ENCODE results near the gene CENPT.

Gene CENPT

DNA sequence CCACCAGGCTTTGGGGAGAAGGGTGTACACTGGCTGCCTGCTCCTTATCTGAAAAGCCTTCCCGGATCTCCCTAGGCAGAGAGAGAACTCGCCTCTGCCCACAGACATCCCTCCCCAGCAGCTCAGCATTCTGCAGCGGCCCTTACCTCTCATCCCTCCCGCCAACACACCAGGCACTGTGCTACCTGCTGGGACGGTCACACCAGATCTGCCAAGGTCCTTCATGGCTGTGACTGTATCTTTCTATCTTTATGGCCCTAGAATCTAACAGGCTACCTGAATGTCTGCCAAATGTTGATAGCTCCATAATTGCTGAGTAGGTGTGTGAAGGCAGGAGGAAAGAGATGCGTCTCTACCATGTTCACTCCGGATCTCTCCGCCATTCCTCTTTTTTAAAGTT is 32.9 kb downstream of the CENPT start:
- peaks cover 9% of the 10 kb centered on the region for H3K4me1 Mint-ChIP-seq
- H3K4me3 Mint-ChIP-seq, result no peak overlapping the region
- no peaks in the 10 kb centered on the region for H3K27me3 Mint-ChIP-seq
- DNase-seq, result no peak
- no peak overlapping the region for H3K27ac Mint-ChIP-seq
- H3K9me3 Mint-ChIP-seq, result no peaks in the 10 kb centered on the region
- ATAC-seq, result no peak

DNA sequence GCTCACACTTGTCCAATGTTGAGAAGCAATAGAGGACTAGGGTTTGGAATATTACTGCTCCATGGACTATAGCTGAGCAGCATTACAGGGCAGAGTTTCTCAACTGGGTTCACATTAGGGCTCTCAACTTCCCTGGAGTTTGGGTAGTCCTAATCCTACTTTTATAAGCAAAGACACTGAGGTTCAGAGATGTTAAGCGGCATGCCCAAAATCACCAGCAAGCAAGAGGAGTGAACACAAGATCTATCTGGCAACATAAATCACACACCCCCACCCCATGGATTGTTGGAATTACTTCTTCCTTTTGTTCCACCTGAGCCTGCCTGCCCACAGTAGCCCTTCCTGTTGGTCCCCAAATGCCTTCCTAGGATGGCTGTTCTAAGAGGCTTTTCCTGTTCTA is 35.6 kb downstream of the CENPT start:
- H3K9me3 Mint-ChIP-seq, result no peaks in the 10 kb centered on the region
- no peak for DNase-seq
- no peaks in the 10 kb centered on the region for H3K27me3 Mint-ChIP-seq
- H3K27ac Mint-ChIP-seq, result no peak overlapping the region
- no peak overlapping the region for H3K4me3 Mint-ChIP-seq
- peaks cover 11% of the 10 kb centered on the region for H3K4me1 Mint-ChIP-seq
- ATAC-seq, result no peak

DNA sequence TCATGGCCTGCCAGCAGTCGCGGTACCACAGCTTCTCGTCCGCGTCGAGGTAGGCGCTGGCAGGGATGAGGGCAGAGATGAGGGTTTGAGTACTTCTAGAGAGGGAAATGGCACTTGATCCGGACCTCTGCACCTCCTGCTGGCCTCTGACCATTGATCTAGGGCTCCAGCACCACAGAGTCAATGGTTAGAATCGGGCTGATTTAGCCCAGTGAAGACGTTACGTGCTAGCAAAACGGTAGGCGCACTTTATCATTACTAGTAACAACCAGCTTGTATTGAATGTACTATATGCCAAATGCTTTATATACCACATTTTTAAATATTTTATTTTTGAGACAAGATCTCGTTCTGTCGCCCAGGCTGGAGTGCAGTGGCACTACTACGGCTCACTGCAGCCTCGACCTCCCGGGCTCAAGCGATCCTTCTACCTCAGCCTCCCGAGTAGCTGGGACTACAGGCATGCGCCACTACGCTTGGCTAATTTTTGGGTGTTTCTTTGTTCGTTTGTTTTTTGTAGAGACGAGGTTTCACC is 40.3 kb downstream of the CENPT start:
- H3K9me3 Mint-ChIP-seq, result no peaks in the 10 kb centered on the region
- peak overlapping the region; percentile 95 to 98 for H3K4me3 Mint-ChIP-seq
- H3K27me3 Mint-ChIP-seq, result no peaks in the 10 kb centered on the region
- H3K27ac Mint-ChIP-seq, result peak overlapping the region; percentile 87 to 95
- peaks cover 40% of the 10 kb centered on the region for H3K4me1 Mint-ChIP-seq
- DNase-seq, result no peak
- no peak for ATAC-seq

DNA sequence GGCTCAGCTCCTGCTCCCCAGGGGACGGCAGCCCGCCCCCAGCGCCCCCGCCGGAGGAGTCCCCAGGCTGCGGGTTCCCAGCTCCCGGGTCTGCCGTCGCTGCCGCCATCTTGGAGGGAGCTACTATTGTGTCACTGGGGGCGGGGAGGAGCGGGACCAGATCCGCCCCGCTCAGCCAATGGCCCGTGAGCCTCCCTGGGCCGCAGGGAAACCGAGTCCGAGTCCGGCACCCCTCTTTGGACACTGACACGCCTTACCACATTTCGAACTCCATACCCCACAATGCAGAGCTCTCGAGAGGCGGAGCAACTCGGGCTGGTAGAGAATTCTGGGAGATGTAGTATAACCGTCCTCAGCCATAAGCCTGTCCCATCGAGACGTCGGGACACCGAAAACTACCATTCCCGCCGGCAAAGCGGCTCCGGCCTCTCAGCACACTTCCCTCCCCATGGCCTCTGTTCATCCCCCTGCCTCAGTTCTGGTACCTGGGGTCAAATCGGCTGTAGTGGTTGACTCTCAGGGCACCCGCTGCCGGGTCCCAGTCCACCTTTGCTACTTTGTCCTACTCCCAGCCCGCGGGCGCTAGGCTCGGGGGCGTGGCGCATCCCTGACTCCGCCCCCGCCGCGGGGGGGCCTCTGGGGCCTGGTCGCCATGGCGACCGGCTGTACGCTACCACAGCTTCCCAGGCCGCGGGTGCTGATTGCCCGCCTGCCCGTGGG is 40.9 kb downstream of the CENPT start, which contains the start of the genes RANBP10 and TSNAXIP1:
Gene RANBP10 (minus strand): TSS at position 133 of the 720 bp plus-strand sequence. CDS start 24 bp downstream, at position 109.
Gene TSNAXIP1 (plus strand): TSS at position 462 of the 720 bp plus-strand sequence. CDS start 261 bp downstream, outside the sequence.
- ATAC-seq (peak; percentile 95), DNase-seq (peak; percentile 96 to 98)
- Mint-ChIP-seq H3K4me3 (peak within 1 kb of the TSS; percentile 95 to 98), H3K9me3 (no peaks in the 10 kb centered on the region), H3K27ac (peak within 1 kb of the TSS; percentile 87 to 95), H3K27me3 (no peaks in the 10 kb centered on the region), H3K4me1 (peaks cover 46% of the 10 kb centered on the region)

DNA sequence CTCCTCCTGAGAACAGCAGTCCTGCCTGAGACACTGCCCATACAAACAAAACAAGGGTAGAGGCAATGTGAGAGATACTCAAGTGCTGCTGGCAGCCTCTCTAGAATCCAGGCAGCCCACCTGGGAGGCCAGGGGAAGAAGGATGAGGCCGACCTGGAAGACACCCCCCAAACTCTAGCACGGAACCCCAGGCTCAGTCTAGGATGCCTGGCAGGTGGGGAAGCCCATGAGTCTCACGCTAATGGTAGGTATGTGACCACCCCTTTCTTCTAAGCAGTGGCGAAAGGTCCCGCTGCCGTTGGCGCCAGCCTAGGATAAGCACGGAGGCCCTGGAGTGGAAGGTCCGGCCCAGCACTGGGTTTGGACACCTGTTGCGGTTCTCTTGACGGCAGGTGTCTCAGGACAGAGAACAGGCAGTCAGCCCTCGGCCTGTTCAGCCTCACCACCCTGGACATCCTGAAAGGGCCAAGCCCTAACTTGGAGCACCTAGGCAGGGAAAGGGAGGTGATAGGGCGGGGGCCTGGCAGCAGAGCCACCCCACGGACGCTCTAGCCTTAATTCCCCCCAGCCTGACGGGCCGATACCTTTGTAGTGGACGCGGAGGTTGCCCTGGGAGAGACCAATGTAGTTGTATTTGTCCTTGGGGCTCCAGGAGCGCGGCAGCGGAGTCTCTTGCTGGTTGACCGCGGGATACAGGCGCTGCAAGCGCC is 41.6 kb downstream of the CENPT start:
- no peaks in the 10 kb centered on the region for H3K9me3 Mint-ChIP-seq
- peak overlapping the region; percentile 87 to 95 for H3K27ac Mint-ChIP-seq
- H3K4me1 Mint-ChIP-seq, result peaks cover 53% of the 10 kb centered on the region
- H3K27me3 Mint-ChIP-seq, result no peaks in the 10 kb centered on the region
- ATAC-seq (no peak), DNase-seq (peak in 1 of 2 donors; percentile 25)
- peak overlapping the region; percentile 95 to 98 for H3K4me3 Mint-ChIP-seq

DNA sequence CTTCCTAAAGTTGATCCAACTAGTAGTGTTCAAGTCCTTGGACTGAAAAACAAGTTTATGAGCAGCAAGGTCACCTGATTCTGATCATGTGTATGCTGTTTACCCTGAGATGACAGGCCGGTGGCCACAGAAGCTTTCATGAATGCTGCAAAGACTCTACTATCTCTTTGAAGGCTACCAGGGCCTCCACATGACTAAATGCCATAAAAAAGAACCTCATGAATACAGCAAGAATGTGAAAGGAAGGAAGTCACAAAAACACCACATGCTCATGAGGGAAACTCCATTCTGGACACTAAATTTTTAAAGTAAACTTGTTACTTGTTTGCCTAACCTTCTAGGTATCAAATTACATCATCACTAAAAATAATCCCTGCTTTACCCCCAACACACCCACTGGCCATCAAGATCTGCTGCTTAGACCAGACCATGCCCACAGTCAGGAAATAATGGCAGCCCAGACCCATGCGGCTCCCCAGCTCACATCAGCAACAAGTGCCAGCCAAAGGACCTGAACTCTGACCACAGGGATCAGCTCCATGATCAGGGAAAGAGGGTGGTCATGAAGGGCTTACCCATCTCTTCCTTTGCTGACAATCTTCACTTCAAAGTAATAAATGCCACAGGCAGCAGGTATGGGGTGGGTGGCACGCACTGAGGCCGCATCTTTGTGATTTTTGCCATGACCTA is 42.5 kb downstream of the CENPT start:
- Mint-ChIP-seq H3K27ac (peak overlapping the region; percentile 74 to 93), H3K9me3 (no peaks in the 10 kb centered on the region), H3K4me3 (peak overlapping the region; percentile 95 to 98), H3K27me3 (no peaks in the 10 kb centered on the region), H3K4me1 (peaks cover 62% of the 10 kb centered on the region)
- ATAC-seq (no peak), DNase-seq (peak in 1 of 2 donors; percentile 40)

DNA sequence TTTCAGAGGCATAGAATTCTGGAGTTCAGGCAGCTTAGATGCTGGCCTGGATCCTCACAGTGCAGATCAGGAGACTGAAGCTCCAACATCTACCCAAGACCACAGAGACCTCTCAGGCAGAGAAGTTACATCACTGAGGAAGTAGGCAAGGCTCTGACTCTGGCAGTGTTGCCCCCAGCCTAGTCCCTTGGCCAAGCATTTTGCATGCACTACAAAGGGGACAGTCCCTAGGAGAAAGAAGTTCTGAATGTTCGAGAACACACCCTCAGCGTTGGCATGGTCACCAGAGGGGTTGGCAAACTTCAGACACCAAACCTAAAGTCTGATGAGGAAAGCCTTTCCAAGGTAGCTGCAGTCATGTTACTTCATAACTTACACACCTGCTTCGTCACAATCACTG is 43.6 kb downstream of the CENPT start:
- ATAC-seq, result peak; percentile 54
- H3K27me3 Mint-ChIP-seq, result no peaks in the 10 kb centered on the region
- peak overlapping the region; percentile 67 to 95 for H3K27ac Mint-ChIP-seq
- H3K4me1 Mint-ChIP-seq, result peaks cover 70% of the 10 kb centered on the region
- peak; percentile 24 to 72 for DNase-seq
- no peaks in the 10 kb centered on the region for H3K9me3 Mint-ChIP-seq
- peak overlapping the region; percentile 53 to 64 for H3K4me3 Mint-ChIP-seq

DNA sequence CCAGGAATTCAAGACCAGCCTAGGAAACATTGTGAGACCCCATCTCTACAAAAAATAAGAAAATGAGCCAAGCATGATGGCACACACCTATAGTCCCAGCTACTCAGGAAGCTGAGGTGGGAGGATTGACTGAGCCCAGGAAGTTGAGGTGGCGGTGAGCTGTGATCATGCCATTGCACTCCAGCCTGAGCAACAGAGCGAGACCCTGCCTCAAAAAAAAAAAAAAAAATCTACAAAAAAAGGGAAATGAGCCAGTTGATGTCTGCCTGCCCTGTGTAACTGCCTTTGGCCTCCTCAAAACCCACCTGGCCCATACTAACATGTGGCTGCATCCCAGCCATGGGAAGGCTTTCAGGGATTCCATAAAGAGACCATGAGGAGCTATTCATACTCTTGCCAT is 45.6 kb downstream of the CENPT start:
- ATAC-seq, result no peak
- Mint-ChIP-seq H3K9me3 (no peaks in the 10 kb centered on the region), H3K27ac (peak overlapping the region in 1 of 2 donors; percentile 34), H3K27me3 (no peaks in the 10 kb centered on the region), H3K4me1 (peaks cover 83% of the 10 kb centered on the region), H3K4me3 (peak overlapping the region in 1 of 2 donors; percentile 17)
- peak in 1 of 2 donors; percentile 26 for DNase-seq

DNA sequence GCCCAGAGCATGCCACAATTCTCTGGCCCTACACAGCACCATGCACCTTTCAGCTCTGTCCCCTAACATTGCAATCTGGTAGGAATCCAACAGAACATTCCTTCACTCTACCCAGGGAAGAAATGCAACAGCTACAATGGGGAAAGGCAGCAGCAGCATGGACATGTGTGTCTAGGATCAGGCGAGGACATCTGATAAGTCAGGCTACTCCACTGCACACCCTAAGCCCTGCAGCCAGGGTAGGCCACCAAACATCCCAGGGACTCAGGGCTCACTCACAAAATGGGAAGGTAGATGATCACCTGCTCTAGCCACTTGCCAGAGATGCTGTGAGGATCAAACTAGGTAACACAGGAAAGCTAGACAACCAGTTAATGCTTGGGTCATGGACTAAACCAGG is 46.3 kb downstream of the CENPT start:
- ATAC-seq (no peak), DNase-seq (no peak)
- H3K4me3 Mint-ChIP-seq, result no peak overlapping the region
- H3K27ac Mint-ChIP-seq, result no peak overlapping the region
- H3K27me3 Mint-ChIP-seq, result no peaks in the 10 kb centered on the region
- peaks cover 87% of the 10 kb centered on the region for H3K4me1 Mint-ChIP-seq
- H3K9me3 Mint-ChIP-seq, result no peaks in the 10 kb centered on the region

DNA sequence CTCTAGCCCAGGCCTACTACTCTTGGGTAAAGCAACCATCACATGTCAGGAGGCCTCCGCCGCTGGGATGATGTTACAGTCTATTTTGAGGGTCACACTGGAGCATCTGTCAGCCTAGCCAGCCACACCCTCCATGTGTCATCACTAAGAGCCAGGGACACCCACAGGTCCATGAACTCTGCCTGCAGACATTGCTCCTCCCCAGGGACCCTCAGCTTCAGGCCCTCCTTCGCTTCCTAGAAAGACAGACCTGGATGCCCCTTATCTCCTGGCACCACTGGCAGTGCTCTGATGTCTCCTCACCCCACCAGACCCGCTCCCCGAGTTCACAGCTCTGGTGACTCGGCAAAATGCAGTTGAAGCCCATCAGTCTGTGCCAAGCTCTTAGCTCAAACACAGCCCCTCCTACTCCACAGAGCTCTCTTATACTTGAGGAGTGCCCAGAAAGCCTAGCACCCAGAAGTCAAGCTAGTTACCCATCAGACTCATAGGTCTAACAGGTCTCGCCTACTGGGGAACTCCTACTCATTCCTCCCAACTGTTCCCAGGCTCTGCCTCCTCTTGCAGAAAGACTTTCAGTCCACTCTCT is 47.1 kb downstream of the CENPT start:
- no peaks in the 10 kb centered on the region for H3K27me3 Mint-ChIP-seq
- H3K4me1 Mint-ChIP-seq, result peaks cover 85% of the 10 kb centered on the region
- H3K9me3 Mint-ChIP-seq, result no peaks in the 10 kb centered on the region
- ATAC-seq (no peak), DNase-seq (no peak)
- H3K4me3 Mint-ChIP-seq, result no peak overlapping the region
- H3K27ac Mint-ChIP-seq, result peak overlapping the region; percentile 15 to 84

DNA sequence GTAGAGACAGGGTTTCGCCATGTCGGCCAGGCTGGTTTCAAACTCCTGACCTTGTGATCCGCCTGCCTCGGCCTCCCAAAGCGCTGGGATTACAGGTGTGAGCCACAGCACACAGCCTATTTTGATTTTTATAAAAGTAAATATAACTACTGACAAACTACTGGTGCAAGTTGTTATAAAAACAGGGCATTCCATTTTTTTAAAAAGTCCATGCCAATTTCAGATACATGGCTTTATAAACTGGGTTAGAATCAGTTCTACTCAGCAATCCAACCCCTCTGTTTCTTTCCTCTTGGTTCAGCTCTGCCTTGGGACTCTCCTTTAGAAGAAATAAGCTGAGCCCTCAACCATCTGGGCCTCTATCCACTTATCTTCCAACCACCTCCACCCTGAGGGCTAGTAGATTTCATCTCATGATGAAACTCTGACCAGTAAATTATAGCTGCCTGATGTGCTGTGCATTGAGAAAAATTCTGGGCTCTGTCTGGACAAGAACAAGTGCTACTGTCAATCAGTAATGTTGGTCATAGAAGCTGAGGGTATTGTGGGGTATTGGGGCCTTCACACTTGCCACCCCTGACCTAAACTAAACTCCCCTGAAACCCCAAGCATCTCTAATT is 51.3 kb downstream of the CENPT start:
- no peak for ATAC-seq
- Mint-ChIP-seq H3K27me3 (no peaks in the 10 kb centered on the region), H3K4me1 (peaks cover 43% of the 10 kb centered on the region), H3K9me3 (no peaks in the 10 kb centered on the region), H3K4me3 (no peak overlapping the region), H3K27ac (peak overlapping the region in 1 of 2 donors; percentile 91)
- no peak for DNase-seq

DNA sequence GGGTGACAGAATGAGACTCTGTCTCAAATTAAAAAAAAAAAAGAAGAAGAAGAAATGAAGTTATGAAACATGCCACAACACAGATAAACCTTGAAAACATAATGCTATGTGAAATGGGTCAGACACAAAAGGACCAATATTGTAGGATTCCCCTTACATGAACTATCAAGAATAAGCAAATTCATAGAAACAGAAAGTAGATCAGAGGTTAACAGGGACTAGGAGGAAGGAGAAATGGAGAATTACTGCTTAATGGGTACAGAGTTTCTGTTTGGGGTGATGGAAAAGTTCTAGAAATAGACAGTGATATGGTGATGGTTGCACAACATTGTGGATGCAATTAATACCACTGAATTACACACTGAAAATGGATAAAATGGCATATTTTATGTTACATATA is 57.4 kb downstream of the CENPT start:
- no peaks in the 10 kb centered on the region for H3K27me3 Mint-ChIP-seq
- H3K9me3 Mint-ChIP-seq, result no peaks in the 10 kb centered on the region
- no peak overlapping the region for H3K27ac Mint-ChIP-seq
- ATAC-seq, result no peak
- H3K4me3 Mint-ChIP-seq, result no peak overlapping the region
- H3K4me1 Mint-ChIP-seq, result peaks cover 13% of the 10 kb centered on the region
- no peak for DNase-seq

DNA sequence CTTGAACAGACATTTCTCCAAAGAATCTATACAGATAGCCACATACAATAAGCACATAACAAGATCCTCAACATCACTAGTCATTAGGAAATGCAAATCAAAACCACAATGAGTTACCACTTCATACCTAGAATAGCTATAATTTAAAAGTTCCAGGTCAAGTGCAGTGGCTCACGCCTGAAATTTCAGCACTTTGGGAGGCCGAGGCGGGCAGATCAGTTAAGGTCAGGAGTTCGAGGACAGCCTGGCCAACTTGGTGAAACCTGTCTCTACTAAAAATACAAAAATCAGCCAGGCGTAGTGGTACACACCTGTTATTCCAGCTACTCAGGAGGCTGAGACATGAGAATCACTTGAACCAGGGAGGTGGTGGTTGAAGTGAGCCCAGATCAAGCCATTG is 61.0 kb downstream of the CENPT start:
- Mint-ChIP-seq H3K27me3 (no peaks in the 10 kb centered on the region), H3K4me3 (no peak overlapping the region), H3K27ac (no peak overlapping the region), H3K4me1 (peaks cover 31% of the 10 kb centered on the region), H3K9me3 (no peaks in the 10 kb centered on the region)
- no peak for ATAC-seq
- no peak for DNase-seq

DNA sequence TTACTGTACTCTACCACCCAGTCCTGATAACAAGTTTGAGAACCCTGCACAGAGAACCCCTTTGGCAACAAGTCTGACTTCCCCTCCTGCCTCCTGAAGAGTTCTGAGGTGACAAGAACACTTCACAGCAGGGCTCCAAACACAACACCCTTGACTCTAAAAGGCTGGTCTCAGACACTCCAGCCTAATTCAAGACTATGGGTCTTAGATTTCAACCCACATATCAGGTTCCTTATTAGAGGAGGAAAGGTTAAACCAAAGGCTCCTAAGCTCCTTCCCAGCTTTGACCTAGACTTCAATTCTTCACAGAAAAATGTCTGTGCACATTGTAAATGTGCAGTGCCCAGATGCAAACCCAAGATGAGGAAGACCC is 64.2 kb downstream of the CENPT start:
- peaks cover 45% of the 10 kb centered on the region for H3K4me1 Mint-ChIP-seq
- H3K4me3 Mint-ChIP-seq, result no peak overlapping the region
- H3K27ac Mint-ChIP-seq, result no peak overlapping the region
- no peaks in the 10 kb centered on the region for H3K27me3 Mint-ChIP-seq
- DNase-seq (no peak), ATAC-seq (no peak)
- H3K9me3 Mint-ChIP-seq, result no peaks in the 10 kb centered on the region
